HTR-8/SVneo (cell line): ENCODE data around the gene TMC2.
A peak's percentile ranks its signal among the peaks of the same experiment; 100 is the strongest.

ENCODE experiments used
- DNase-seq: peaks from one replicate; pipeline ENCODE4 v3.0.0; 2011; ENCODE audit warnings: low spot score, mixed read lengths; ENCODE audit not compliant: insufficient read length
- FAIRE-seq: peaks from 2 replicates; lab custom pipeline; 2011; peaks lifted over from hg19 to GRCh38; lab: Jason Lieb, UNC

TMC2 gene

GRCh38 chr20:2619337-2619736 lies 83.0 kb downstream of the TMC2 start:
- FAIRE-seq (no peak), DNase-seq (no peak)

DNA sequence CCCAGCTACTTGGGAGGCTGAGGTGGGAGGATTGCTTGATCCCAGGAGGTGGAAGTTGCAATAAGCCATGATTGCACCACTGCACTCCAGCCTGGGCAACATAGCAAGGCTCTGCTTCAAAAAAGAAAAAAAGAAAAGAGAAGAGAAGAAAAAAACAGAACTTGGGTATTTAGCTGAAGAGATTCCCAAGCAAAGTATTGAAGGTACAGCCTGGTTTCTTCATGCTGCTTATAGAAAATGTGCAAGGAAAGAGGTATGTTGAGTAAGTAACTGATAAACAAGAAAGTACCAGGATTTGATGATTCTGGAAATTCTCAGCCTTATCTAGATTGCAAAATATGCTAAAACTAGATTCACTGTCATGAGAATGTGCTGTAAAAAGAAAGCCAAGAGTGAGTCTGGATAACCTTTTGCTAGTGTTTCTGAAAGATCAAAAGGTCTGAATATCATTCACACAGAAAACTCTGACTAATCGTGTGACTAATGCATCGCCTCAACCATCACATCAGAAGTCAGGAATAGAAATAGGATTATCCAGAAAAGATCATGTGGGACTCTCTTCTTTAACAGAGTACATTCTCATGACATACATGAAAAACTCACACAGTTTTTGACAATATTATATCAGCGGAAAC lies 83.7 kb downstream of the TMC2 start:
- no peak for FAIRE-seq
- peak; percentile 27 for DNase-seq

- FAIRE-seq = no peak
- no peak for DNase-seq
These were observed 87.8 kb downstream of the TMC2 start for GRCh38 chr20:2624190-2624589.

DNA sequence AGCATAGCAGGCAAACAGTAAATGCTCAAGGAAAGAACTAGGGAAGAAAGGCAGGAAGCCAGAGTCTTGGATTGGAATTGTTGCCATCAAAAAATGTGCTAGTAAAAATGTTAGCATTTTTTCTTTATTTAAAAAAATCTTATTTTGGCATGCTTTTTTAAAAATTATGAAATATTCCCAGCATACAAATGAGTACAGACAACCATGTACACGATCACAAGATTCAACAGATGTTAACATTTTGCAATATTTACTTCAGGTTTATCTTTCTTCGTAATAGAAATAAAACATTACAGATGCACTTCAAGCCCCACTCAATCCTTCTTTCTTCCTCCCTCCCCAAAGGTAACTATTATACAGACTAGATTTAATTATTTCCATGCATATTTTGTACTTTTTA lies 88.7 kb downstream of the TMC2 start:
- FAIRE-seq (no peak), DNase-seq (no peak)

GRCh38 chr20:2626853-2627541 lies 90.6 kb downstream of the TMC2 start:
- DNase-seq (no peak), FAIRE-seq (peak; percentile 96)

DNA sequence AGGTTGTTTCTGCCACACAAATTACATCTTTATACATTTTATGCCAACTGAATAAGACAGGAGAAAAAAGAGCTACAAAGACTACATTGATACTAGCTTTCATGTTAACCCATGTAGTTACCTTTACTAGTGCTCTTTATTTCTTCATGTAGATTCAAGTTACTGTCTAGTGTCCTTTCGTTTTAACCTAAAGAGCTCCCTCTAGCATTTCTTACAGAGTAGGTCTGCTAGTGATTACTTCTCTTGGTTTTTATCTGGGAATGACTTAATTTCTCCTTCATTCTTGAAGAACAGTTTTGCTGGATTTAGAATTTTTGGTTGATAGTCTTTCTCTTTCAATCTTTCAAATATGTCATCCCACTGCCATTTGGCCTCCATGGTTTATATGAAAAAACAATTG lies 94.9 kb downstream of the TMC2 start:
- DNase-seq = no peak
- no peak for FAIRE-seq

GRCh38 chr20:2633381-2633780 lies 97.0 kb downstream of the TMC2 start:
- no peak for DNase-seq
- FAIRE-seq = no peak

GRCh38 chr20:2637246-2637645 lies 100.9 kb downstream of the TMC2 start:
- no peak for FAIRE-seq
- no peak for DNase-seq

DNA sequence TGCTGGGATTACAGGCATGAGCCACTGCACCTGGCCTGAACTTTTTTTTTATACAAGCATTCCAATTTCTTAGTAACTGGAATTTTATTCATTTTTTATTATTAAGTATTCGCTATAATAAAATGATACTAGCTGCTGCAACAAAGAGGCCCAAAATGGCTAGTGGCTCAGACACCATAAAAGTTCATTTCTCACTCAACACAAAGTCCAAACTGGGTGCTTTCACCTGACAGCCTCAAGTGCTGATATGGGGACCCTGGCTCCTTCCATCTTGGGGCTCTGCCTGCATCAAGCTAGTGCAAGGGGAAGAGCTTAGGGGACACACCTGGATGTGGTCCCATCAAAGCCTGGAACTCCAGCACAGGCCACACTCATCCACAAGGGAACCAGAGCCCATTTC lies 103.9 kb downstream of the TMC2 start:
- no peak for FAIRE-seq

GRCh38 chr20:2640899-2641298 lies 104.5 kb downstream of the TMC2 start:
- DNase-seq (no peak), FAIRE-seq (no peak)

More for the DNA sequence above, 103.9 kb downstream of the TMC2 start:
- DNase-seq = no peak

DNA sequence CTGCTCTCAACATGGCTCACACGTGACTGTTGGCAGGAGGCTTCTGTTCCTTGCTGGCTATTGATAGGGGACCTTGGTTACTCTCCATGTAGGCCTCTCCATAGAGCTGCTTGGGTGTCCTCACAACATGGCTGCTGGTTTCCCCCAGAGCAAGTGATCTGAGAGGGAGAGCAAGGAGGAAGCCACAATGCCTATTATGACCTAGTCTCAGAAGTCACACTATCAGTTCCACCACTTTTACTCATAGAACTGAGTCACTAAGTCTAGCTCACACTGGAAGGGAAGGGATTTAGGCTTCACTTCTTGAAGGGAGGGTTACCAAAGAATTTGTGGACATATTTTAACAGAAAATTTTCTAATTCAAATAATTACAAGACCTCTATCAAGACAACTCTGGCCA lies 107.3 kb downstream of the TMC2 start:
- FAIRE-seq = no peak
- no peak for DNase-seq

DNA sequence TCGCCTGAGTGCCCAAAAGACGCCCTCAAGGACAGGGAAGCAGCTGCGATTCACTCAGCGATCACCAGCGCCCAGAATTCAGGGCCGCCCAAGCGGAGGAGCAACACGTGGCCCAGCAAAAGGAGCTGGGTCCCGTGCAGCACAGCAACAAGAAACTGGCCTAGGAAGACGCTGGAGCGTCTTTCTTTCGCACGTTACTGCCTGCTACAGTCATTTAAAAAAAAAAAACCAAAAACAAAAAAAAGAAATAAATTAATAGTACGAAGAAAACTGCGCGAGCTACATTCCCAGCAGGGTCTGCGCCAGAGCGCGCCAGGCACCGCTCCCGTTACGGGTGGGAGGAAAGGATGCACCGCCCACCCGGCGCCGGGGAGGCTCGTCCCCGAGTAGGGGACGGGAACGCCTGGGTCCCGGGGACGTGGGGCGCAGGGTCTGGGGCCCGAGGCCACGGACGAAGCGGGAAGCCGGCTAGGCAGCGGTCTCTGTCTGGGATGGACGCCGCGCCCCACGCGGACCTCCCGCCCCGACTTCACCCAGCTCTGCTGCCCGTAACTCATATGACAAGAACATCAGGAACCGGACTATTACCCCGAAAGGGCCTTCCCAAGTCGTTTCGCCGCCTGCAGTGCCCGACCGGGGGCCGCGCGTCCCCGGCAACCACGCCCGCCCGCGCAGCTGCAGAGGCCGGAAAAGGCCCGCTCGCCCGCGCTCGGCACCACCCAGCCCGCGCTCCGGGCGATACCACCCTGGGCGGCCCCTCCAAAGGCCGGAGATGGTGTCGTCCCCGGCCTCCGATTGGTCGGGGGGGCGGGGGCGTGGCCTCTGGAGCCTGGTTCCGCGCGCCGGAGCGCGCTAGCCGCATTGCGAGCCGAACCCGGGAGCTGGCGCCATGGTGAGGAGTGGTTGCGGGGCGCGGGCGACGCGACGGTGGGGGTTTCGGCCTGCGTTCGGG lies 115.7 kb downstream of the TMC2 start, which contains the start of gene NOP56:
TSS of gene NOP56 (plus strand) at position 861 of the 952 bp plus-strand sequence. CDS start at position 890, 29 bp downstream.
- peak; percentile 68 for FAIRE-seq
- DNase-seq = peak; percentile 87

GRCh38 chr20:2652724-2653555 lies 116.6 kb downstream of the TMC2 start:
- DNase-seq (no peak), FAIRE-seq (peak; percentile 44)

GRCh38 chr20:2653556-2654383 lies 117.4 kb downstream of the TMC2 start:
- DNase-seq (no peak), FAIRE-seq (no peak)

GRCh38 chr20:2654384-2654822 lies 118.0 kb downstream of the TMC2 start:
- no peak for FAIRE-seq
- DNase-seq = no peak

GRCh38 chr20:2654831-2655230 lies 118.5 kb downstream of the TMC2 start:
- DNase-seq (no peak), FAIRE-seq (no peak)

DNA sequence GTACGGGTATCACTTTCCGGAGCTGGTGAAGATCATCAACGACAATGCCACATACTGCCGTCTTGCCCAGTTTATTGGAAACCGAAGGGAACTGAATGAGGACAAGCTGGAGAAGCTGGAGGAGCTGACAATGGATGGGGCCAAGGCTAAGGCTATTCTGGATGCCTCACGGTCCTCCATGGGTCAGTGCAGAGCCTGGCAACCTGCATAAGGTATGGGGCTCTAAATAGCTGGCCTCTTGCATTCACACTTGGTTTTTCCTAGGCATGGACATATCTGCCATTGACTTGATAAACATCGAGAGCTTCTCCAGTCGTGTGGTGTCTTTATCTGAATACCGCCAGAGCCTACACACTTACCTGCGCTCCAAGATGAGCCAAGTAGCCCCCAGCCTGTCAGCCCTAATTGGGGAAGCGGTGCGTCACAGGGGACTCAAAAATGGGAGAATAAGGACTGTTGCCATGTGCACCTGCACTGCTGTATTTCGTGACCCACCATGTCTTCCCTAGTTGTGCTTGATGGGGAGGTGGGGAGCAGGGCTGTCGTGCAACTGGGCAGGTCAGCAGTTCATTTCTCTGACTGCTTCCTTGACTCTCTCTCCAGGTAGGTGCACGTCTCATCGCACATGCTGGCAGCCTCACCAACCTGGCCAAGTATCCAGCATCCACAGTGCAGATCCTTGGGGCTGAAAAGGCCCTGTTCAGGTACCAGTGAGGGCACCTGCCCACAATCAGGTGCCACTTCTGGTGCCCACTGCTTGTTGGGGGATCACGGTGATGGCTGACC lies 119.2 kb downstream of the TMC2 start:
- FAIRE-seq (no peak), DNase-seq (no peak)

GRCh38 chr20:2656471-2657117 lies 120.2 kb downstream of the TMC2 start:
- FAIRE-seq (no peak), DNase-seq (no peak)
